PC-3 (cell line): ENCODE measurements around the gene FSTL4.
"Not testable (repeated sequence)": the region's sequence is repeated elsewhere in the genome, so short reads cannot be mapped to it uniquely, and the experiment has no call there.

Experiments
- CTCF ChIP-seq: fragments of 300-600 bp; sonication (generic); conservative IDR thresholded peaks from 2 replicates; pipeline ENCODE4 v1.5.1; 2017; ENCODE audit warnings: antibody characterized with exemption, low read depth, mild to moderate bottlenecking, low read length
- EZH2 ChIP-seq: fragments of 300-600 bp; sonication (generic); IDR thresholded peaks from one replicate; pipeline ENCODE4 v1.6.1; 2017; ENCODE audit warnings: antibody characterized with exemption, mild to moderate bottlenecking, low read length; ENCODE audit not compliant: unreplicated experiment
- EZH2phosphoT487 ChIP-seq: fragments of 300-600 bp; sonication (generic); IDR thresholded peaks from 2 replicates; pipeline ENCODE4 v1.6.1; 2018; ENCODE audit warnings: mild to moderate bottlenecking, antibody characterized with exemption, low read length, borderline replicate concordance

GRCh38 chr5:133170756-133171387 lies 441.5 kb downstream of the FSTL4 start:
- not testable (repeated sequence) for TF ChIP-seq CTCF, EZH2, EZH2phosphoT487
